NCI-H2081 (cell line): ENCODE measurements around the gene CHIC2.

Experiments
- DNase-seq, 2 experiments: peaks; one replicate each; lab custom pipeline; 2025; lab: John Stamatoyannopoulos, UW

CHIC2 gene

GRCh38 chr4:54093324-54094240 lies 29.2 kb upstream of the CHIC2 start:
- DNase-seq: no peak

GRCh38 chr4:54092405-54093323 lies 28.3 kb upstream of the CHIC2 start:
- DNase-seq: no peak

GRCh38 chr4:54091637-54092404 lies 27.4 kb upstream of the CHIC2 start:
- DNase-seq: peak; percentile 83 to 89

- peak; percentile 9 to 34 for DNase-seq
Measured at GRCh38 chr4:54090804-54091623, 26.6 kb upstream of the CHIC2 start.

- DNase-seq: no peak
Measured at GRCh38 chr4:54090404-54090803, 26.0 kb upstream of the CHIC2 start.

GRCh38 chr4:54089875-54090274 lies 25.5 kb upstream of the CHIC2 start:
- no peak for DNase-seq

- peak in 1 of 2 experiments; percentile 22 for DNase-seq
Measured at GRCh38 chr4:54085284-54085683, 20.9 kb upstream of the CHIC2 start.

- DNase-seq: peak in 1 of 2 experiments; percentile 4
Measured at GRCh38 chr4:54082168-54082567, 17.8 kb upstream of the CHIC2 start.

- no peak for DNase-seq
Measured at GRCh38 chr4:54077812-54078211, 13.4 kb upstream of the CHIC2 start.

- no peak for DNase-seq
Measured at GRCh38 chr4:54076673-54077072, 12.3 kb upstream of the CHIC2 start.

GRCh38 chr4:54074381-54074780 lies 10.0 kb upstream of the CHIC2 start:
- DNase-seq: no peak

- DNase-seq: no peak
Measured at GRCh38 chr4:54073271-54073880, 9.0 kb upstream of the CHIC2 start.

- no peak for DNase-seq
Measured at GRCh38 chr4:54067166-54067565, 2.8 kb upstream of the CHIC2 start.

GRCh38 chr4:54066718-54067129 lies 2.3 kb upstream of the CHIC2 start:
- DNase-seq: no peak

- DNase-seq: no peak
Measured at GRCh38 chr4:54066088-54066415, 1.6 kb upstream of the CHIC2 start.

- DNase-seq: no peak
Measured at GRCh38 chr4:54065282-54066087, 1.1 kb upstream of the CHIC2 start.

GRCh38 chr4:54063737-54064316 lies 578 bp downstream of the CHIC2 start:
- peak in 1 of 2 experiments; percentile 10 for DNase-seq

GRCh38 chr4:54063229-54063628 lies 1.2 kb downstream of the CHIC2 start:
- DNase-seq: no peak

- no peak for DNase-seq
Measured at GRCh38 chr4:54062392-54062791, 2.0 kb downstream of the CHIC2 start.

GRCh38 chr4:54061873-54062272 lies 2.5 kb downstream of the CHIC2 start:
- no peak for DNase-seq
